ENCODE data around the gene DISC1. TPM values are rescaled to one million over a fixed set of nuclear protein-coding genes. Genes with fewer than 3 reads are reported as not detected.

The DISC1 gene
- total and polyA plus RNA-seq, 2 of the 13 experiments (the other 11 are each of a cell fraction or from before 2014, with no cell fraction given), result 4.2 to 4.6 TPM

- ATAC-seq (no peak), DNase-seq (ENCODE audit: low spot score) (no peak), FAIRE-seq (no peak)
- ChIA-PET CTCF (ENCODE audit: low intra/inter-chr PET ratio, low total read pairs) (no interaction called here), POLR2A (no interaction called here)
- H3K27me3 ChIP-seq (ENCODE audit: control insufficient read depth in 1 of 2, insufficient read depth in 2 of 2, low read length in 2 of 2), result no peaks in the 10 kb centered on the region
- no peaks in the 10 kb centered on the region for H3K9me3 ChIP-seq (ENCODE audit: low read length)
- no peak overlapping the region for H3K4me3 ChIP-seq (replicated peaks in 1 of 3; ENCODE audit: insufficient read depth in 1 of 3, low read depth in 2 of 3, low read length in 3 of 3)
- WGBS (ENCODE audit: low lambda C conversion rate), result 90% methylated on average over 3 of the region's 3 CpGs
- in situ Hi-C loops (cut with HindIII; ENCODE audit: extremely low pct_ligation_motif_present, low pct_unique_long_range_greater_than_20kb), result no loop called here
- H4K20me1 ChIP-seq (ENCODE audit: insufficient read depth, low read length), result no peaks in the 10 kb centered on the region
- TF ChIP-seq ZNF33A (CRISPR knock-in tag; IDR thresholded peaks at IDR 0.05; ENCODE audit: borderline replicate concordance) (no peak), ELK4 (CRISPR knock-in tag; IDR thresholded peaks at IDR 0.05; ENCODE audit: borderline replicate concordance) (no peak), BRF2 (CRISPR knock-in tag; IDR thresholded peaks at IDR 0.05) (no peak), ZNF562 (CRISPR knock-in tag; IDR thresholded peaks at IDR 0.05; ENCODE audit: borderline replicate concordance) (no peak), MBD4 (IDR thresholded peaks at IDR 0.05; ENCODE audit: borderline replicate concordance, low read length) (no peak), ZNF354B (CRISPR knock-in tag; IDR thresholded peaks at IDR 0.05) (no peak), TBX2 (CRISPR knock-in tag; IDR thresholded peaks at IDR 0.05; ENCODE audit: borderline replicate concordance) (no peak)
- no TSS peak for BruUV-seq (replicated peaks)
- H3K4me2 ChIP-seq (ENCODE audit: low read depth, low read length), result no peak overlapping the region
- no peaks in the 10 kb centered on the region for H3K79me2 ChIP-seq (ENCODE audit: insufficient read depth, low read length)
- H3K4me1 ChIP-seq (ENCODE audit: insufficient read depth, low read length), result no peaks in the 10 kb centered on the region
- intact Hi-C loops (cut with micrococcal nuclease; ENCODE audit: unreplicated experiment), result no loop called here
- H3K36me3 ChIP-seq (replicated peaks in 1 of 2; ENCODE audit: control insufficient read depth in 1 of 2, insufficient read depth in 2 of 2, low read length in 2 of 2), result peaks cover 2 to 3% of the 10 kb centered on the region in 2 experiments; a peak in 1 of 5 replicates
- H3K9ac ChIP-seq (ENCODE audit: insufficient read depth, low read depth, low read length), result no peak overlapping the region
- no peak overlapping the region for H3K27ac ChIP-seq (ENCODE audit: extremely low read length, insufficient read depth, low read length)
- no peak overlapping the region for H2AFZ ChIP-seq (ENCODE audit: low read length)
Measured at GRCh38 chr1:231779081-231779480, 152.5 kb downstream of the DISC1 start.
